Iris pigment epithelial cell (primary cell): ENCODE results near the gene ANKRD22.

Source experiments
- DNase-seq: peaks from one replicate; pipeline ENCODE4 v3.0.0-alpha.2; 2011; ENCODE audit warnings: low read depth

The ANKRD22 gene

DNA sequence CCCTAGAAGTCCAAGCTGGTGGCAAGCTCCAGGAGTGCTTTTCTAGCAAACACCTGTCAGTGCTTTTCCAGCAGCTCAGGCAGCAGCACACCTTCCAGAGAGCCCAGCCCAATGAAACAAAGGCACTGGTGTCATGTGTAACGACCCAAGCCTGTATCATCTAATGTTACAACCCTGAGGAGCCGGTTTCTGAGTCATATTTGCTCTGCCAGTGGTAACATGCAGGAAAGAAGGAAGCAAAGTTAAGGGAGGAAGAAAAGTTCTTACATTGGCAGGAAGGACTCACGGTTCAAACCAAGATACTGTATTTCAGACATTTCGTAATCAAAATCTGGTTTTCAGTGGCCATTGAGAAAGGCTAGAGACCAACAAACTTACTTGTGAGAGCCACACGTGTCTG, at the start of gene ANKRD22:
ANKRD22 (minus strand) TSS at position 139 of the 400 bp plus-strand sequence. CDS start 237 bp downstream, outside the sequence.
- peak; percentile 85 for DNase-seq

DNA sequence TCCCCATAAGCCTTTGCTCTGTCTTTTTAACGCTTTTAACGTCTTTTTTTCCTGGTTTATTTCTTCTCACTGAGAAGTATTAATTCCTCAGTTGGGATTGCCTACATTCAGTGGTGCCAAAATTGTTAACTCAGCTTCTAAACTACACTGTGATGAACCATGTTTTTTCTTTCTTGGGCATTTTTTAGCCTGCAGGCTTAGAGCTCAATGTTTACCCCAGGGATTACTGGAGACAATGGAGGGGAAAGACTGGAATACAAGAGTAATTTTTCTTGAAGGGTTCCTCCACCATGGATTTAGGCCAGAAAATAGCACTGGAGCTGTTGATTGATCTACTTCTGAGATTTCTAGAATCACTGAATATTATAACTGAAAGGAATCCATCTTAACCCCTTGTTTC, 48.2 kb upstream of the ANKRD22 start:
- DNase-seq = no peak

DNA sequence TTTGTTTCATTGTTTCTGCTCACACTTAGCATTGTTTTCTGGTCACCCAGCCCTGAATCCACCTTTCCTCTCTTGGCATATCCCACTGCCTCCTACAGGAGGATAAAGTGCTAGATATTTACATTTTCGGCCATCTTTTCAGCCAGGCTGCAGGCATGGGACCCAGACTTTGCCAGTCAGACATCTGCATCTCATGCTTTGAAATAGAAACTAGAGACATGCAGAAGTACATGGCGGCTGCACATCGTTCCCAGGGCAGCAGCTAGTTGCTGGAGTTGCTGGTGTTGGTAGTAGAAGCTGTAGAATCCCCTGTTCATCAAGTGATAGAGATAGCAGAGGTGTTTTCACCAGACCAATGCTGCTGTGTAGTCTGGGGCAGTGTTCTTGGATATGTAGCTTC, 47.1 kb upstream of the ANKRD22 start:
- no peak for DNase-seq

DNA sequence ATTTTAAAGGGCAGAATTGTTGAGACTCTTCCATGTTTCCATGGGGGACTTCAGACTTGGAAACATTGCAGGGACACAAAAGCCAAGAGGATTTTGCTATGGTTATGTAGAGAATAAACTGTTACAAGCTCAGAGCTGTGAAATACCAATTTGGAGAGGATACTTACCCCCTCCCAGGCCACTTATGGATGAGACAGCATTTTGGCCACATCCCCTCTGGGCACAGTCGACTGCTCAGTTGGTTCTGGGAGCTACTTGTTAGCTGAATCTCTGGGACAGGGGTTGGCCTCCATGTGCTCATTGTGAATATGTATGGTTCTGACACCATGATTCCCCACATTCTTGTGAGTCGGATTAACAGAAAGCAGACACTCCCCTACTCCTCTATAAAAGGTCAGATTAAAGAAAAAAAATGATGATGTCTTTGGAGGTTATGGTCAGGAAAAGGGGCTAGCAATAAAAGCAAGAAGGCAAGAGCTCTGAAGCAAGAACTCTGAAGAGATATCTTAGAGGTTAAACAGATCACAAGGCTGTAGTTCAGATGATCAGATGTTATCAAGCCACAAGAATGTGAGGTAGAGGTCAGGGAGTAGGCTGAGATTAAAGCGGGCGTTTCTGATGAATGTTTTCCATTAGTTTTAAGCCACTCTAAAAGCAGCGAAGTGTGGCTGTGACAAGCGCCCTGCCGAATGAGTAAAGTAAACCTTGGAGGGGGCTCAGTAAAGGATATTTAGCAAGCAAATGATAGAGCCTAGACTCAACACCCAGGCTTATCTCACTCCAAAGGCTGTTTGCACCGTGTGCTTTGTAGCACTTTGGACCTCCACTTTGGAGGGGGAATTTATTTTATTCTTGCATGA, 45.6 kb upstream of the ANKRD22 start:
- DNase-seq = peak; percentile 61

DNA sequence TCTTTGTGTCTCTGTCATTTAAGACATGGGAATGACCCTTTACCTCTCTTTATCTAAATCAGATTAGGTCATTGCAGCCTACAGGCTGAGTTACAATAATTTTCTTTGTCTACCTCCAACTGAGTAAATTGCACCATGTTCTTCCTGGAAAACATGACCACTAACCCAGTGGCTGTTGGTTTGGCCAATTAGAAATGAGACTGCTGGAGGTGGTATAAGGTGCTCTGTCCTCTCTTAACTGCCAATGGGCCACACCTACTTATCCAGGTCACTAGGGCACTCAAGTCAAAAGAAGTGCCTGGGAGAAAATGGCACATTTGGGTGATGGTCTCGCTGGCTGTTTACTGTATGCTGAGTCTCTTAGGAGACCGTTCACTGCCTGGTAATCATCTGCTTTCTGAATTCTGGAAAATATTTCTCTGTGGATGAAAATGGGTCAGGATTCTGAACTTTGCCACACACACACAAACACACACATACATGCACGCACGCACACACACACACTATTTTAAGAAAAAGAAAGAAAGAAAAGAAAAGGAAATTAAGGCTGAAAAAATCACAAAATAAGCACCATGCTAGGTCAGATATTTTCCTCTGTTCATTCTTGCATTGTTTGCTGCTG, 44.8 kb upstream of the ANKRD22 start:
- no peak for DNase-seq

DNA sequence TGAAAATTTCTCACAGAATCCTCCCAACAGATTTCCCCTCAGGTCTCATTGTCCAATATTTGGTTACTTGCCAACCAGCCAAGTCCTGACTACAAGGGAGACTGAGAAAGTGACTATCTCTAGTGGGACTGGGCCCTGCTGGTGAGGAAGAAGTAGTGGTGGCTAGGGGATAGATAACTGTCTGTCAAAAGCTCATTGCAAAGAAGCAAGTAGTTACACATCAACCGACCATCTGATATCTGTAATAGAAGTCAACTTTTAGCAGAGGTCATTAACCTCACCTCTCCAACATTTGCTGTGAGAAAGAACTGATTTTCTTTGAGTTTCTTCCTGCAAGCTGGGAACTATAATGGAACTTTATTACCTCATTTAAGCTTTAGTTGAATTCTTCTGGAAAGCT, 43.6 kb upstream of the ANKRD22 start:
- DNase-seq = no peak

DNA sequence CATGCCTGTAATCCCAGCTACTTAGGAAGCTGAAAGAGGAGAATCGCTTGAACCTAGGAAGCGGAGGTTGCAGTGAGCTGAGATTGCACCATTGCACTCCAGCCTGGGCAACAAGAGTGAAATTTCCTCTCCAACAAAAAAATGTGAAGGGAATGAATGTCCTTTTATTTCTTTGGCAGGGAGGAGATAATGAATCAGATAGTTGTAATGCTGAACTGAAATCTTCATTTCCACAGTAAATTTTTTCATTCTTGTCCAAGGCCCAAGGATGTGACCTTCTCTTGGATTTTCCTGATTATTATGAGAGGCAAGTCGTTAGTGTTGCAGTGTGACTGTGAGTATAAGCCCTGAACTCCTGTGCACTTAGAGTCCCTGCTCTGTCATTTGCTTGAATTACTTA, 42.0 kb upstream of the ANKRD22 start:
- peak; percentile 66 for DNase-seq

DNA sequence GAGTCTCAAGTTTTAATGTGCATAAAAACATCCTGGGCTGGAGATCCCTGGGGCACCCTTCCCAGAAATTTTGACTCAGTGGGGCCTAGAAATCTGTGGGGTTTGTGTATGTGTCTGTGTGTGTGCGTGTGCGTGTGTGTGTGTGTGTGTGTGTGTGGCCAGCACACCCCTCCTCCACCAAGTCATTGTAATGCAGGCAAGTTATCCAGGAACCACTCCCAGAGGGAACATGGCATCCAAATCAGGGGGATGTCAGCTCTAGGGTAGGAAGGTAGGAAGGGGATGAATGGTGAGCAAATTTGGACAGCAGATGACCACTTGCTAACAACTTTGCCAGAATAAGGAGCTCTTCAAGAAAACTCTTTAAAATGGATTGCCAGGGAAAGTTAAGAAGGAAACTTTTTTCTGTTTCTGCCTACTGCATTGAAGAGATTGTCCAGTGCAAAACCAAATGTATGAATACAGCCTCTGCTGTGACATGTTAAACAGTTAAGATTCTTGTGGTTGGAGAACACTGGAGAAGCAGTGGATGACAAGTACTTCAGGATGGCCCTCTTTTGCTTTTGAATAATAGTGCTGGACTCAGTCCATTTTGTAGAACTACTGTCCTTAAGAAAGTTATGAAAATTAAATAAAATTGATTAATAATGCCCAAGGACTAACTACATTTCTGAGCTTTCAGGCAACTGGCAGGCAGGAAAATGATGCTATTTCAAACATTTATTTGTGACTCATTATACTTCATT, 40.8 kb upstream of the ANKRD22 start:
- peak; percentile 78 for DNase-seq

DNA sequence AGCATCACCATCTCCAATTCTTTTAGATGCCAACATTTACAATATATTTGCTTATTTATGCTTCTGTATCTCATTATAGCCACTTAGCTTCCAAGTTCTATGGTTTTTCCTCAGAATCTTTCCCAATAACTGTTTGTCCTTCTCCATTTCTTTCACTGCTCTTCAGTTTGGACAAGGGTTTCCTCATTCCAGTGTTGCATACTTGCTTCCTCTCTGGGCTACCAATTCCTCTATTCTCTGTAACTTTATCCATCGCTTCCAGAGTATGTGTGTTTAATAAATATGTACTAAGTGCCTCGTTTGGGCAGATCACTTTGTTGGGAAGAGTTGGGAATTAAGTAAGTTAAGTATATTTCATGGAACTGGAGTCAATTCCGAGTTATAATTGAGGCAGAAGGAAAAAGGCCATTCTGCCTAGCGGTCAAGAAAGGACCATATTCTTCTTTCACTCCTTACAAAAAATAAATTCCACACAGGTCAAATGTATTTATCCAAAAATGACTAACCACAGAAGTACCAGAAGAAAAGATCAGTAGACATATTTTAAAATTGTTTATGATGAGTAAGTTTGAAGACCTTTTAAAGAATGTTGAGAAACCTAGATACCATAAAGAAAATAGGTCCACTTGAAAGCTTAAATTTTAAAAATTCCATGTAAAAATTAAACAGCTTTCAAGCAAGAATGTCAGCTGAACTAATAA, 39.2 kb upstream of the ANKRD22 start:
- DNase-seq = peak; percentile 65

DNA sequence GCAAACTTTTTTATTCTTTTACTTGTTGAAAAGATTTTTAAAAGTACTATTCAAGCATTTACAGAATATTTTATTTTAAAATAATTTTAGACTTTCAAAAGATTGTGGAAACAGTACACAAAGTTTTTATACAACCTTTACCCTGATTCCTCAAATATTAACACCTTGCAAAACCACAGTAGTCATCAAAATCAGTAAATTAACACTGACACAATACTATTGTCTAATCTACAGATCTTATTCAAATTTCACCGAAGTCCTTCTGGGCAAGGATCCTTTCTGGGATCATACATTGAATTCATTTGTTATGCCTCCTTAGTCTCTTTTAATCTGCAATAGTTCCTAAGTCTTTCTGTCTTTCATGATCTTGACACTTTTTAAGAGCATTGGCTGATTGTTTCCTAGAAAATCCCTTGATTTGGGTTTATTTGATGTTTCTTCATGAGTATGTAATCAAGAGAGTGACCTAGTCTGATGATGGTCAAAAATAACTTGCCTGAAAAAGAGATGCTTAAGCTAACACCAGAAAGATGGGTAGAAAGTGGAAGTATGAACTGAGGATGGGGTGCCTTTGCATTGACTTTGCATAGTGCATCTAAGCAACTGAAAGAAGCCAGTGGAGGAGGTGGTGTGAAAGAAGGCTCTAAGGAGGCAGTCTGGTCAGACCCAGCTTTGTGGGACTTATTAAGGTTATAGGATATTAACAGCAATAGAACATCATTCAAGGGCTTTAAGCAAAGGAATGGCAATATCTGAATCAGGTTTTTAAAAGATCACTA, 38.1 kb upstream of the ANKRD22 start:
- DNase-seq = no peak

DNA sequence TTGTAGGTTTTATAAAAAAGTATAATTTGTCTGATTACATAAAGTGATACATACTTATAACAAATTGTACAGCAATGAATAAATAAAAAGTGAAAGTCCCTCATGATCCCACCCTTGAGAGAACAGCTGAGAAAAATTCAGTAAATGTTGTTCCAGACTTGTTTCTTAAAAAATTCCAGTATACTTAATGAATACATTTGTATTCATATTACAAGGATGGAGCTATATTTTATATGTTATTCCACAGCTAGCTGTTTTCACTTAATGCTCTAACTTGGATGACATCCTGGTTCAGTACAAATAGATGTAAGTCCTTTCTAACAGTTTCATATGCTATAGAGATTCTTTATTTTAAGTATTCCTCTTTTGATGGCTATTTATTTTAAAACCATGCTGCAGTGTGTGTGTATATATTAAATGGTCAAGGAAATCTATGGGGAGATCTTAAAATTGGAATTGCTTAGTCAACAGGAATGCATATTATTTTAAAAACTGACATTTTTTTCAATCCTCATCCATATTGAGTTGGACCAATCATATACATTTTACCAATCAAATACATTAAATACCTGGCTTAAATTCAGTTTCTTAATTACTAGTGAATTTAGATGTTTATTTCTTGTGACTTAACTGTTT, 37.3 kb upstream of the ANKRD22 start:
- no peak for DNase-seq

DNA sequence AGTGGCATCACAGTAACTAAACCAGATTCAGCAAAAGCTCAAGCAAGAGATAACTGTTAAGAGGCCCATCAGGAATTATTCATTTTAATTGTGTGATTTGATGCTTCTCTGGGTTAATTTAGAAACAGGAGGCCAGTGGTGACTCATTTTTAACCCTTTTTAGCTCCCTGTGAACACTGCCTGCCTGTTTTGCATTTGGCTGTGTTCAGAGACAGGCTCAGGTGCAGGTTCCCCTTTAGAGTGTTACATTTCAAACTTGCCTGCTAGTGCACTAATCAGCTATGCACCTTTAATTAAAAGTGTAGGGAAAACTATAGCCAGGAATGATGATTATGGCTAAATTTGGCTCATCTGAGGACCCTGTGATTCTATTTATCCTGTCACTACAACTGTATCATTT, 34.9 kb upstream of the ANKRD22 start:
- DNase-seq = no peak

DNA sequence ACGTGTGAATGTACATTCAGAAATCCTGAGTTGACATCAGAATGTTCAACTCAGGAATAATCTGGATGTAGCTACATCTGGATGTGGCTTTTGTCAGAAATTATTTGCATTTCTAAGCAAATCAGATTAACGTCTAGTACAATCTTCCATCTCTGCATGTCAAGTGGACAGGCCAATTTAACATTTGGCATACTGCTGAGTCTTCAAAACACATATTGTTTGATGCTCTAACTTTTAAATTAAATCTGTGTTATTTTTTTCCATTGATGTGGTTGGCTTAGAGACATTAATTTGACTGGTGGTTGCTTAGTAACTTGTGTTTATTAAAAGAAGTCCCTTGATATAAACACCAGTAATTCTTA, 31.8 kb upstream of the ANKRD22 start:
- no peak for DNase-seq

DNA sequence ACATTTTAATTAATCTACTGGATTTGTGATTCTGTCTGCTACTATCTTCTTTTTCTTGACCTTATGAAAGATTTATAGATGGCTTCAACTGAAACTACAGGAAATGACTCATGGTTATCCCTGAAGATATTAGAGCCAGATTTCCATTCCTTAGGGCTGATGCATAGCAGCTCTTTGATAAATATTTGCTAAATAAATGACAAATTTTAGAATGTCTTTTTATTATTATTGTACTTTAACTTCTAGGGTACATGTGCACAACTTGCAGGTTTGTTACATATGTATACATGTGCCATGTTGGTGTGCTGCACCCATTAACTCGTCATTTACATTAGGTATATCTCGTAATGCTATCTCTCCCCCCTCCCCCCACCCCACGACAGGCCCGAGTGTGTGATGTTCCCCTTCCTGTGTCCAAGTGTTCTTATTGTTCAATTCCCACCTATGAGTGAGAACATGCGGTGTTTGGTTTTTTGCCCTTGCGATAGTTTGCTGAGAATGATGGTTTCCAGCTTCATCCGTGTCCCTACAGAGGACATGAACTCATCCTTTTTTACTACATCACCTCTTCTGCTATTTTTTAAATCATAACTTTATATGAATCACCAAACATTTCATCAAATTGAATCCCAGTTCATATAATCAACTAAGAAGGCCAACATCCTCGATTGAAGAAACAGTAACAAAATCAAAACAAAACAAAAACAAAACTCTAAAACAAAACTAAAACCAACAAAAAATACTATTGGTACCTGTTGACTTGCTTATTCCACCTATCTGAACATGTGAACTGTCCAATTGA, 31.2 kb upstream of the ANKRD22 start:
- peak; percentile 90 for DNase-seq

DNA sequence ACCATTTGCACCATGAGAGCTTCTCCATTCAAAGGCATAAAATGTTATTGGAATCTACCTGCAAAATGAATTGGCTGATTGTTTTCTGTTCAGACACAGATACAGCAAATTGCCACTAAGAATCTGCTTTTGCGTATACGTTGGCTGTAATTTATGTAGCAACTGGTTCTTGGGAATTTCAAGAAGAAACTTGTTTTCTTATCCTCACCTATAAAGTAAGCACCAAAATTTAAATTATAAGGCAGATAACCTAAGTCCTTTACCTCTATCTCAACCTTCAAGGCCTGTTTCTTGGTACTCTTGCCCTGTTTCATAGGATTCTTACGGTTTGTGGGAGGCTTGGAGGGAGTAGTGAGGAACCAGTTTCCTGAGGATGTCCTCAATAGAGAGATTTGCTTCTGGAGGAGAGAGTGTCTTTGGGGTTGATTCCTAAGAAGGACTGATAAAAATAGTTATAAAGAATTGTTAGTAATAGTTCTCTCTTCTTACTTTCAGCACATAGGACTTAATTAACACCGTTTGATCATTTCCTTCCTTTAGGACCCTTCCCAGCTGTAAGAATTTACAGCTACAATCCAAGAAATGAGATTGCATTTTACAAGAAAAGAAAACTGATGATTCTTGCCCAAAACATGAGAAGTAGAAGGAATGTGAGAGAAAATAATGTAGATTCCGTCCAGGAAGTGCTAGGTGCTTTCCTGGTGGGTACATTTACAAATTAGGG, 30.4 kb upstream of the ANKRD22 start:
- DNase-seq = no peak

DNA sequence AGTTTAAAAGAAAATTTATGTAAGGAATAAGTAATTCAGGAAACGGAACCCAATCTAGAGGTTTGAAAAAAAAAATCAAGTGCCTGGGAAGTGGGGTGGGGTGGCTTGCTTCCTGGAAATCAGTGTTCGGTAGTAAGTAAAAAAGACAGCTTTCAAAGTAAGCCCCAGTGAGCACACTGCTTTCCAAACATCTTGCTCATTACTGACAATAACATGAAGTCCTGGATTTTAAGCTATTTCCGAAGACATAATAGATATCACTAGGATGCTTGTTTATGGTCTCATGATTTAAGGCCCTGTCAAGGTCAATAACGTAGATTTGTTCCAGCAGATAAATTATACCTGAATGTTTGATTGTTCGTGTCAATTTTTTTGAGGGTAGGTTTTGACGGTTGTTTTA, 29.7 kb upstream of the ANKRD22 start:
- DNase-seq = peak; percentile 31

DNA sequence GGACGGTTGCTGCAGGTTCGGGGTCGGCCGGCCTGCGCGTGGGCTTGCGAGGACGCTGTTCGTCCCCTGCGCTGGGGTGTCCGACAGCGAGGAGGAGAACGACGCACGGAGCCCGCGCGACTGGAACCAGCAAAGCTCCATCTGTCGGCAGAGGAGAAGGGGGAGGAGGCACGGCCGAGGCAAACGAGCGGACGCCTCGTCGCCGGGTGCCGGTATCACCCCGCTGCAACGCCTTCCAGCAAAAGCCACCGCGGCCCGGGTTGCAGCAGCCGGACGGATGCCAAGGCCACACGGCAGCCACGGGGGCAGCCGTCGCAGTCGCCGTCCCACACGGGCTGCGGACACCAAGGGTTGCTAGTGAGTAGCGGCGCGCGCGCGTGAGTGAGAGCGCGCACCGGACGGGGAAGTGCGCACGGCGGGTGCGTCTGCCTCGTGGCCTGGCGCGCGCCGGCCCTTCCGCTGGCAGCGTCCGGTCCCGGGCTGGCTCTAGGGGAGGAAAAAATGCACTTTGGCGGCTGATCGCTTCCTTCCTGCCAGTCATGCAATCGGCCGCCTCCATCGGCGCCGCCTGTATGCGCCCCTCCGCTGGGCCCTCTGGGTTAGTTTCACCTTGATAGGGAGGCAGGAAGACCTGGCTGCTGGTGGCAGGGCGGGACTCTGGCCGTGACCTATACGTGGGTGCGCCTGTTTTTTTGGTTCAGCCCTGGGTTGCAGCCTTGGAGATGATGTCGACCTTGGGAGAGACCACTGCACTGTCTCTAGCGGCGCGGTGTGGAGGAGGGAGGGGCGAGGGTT, 28.8 kb upstream of the ANKRD22 start:
- peak; percentile 90 for DNase-seq

DNA sequence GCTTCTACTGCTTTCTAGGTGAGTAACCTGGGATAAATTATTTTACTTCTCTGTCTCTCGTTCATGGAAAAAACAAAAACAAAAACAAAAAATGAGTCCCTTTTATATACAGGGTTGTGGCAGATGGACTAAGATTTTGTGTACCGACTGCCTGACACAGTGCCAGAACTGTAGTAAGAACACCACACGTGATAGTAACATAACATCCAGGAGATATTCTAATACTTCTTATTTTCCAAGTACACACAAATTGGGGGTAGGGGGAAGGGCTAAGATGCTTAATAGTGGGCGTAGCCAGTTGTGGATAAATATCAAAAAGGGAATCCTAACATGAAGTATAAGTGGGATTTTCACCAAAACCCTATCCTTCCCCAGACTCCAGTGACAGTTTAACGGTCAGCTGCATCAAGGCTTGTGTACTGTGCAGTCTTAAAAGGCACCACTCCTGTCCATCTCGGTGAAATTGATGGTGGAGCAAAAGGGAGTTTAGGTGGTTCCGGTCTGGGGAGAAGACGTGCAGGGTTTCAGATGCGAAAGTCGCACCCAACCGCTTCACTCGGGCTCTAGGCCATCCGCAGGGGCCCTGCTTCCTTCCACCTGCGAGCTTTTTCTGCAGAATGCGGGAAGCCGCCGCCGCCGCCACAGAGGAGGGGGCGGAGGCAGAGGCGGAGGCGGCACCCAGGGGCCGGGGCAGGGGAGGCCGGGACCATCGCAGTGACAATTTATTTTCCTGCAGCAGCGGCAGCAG, 28.1 kb upstream of the ANKRD22 start, which contains the start of gene STAMBPL1:
STAMBPL1 (plus strand) TSS at position 712 of the 748 bp plus-strand sequence. CDS start 21,464 bp downstream, outside the sequence.
- peak; percentile 17 for DNase-seq
